Measurements from ENCODE around the gene SIGLEC9. TPM values are rescaled to one million over a fixed set of nuclear protein-coding genes. Genes with fewer than 3 reads are reported as not detected.
"Not testable (repeated sequence)": the region's sequence is repeated elsewhere in the genome, so short reads cannot be mapped to it uniquely, and the experiment has no call there.

SIGLEC9 gene
- total and polyA plus RNA-seq, 4 donors, result 1.1 to 11.5 (median 8.3) TPM

DNA sequence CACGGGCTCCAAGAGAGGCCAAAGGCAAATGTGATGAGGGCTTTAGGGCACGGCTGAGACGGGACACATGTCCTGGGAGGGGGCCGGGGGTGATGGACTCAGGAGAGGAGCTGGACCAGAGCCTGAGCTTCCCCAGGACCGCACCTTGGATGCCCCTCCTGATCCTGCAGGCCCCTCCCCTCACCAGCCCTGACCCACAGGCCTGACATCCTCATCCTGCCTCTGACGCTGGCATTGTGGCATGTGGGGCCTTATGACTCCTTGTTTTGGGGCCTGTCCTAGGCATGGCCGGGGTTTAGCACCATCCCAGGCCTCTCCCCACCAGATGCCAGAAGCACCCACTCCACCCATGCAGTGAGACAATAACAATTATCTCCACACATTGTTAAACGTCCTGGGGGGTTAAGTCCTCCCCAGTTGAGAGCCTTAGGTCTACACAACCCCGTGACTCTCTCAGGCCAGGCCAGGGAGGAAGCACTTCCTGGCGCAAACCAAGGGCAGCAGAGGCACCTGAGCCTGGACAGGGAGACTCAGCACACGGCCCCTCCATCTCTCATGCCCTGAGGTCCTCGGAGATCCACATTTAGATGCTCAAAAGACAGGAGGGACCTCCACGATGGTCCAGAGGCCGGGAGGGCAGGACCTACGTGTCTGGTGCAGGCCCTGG lies 18.2 kb downstream of the SIGLEC9 start:
- H3K4me1 ChIP-seq (ENCODE audit: control insufficient read depth in 1 of 2, insufficient read depth in 2 of 2, low read length in 2 of 2); H3K36me3 ChIP-seq (ENCODE audit: control insufficient read depth in 1 of 2, insufficient read depth in 2 of 2, low read length in 1 of 2); H3K27me3 ChIP-seq (ENCODE audit: control insufficient read depth in 1 of 2, insufficient read depth in 2 of 2, low read length in 1 of 2); H3K4me3 ChIP-seq (ENCODE audit: low read length in 2 of 2); H3K27ac ChIP-seq (ENCODE audit: low read depth in 1 of 2, low read length in 2 of 2); H3K9me3 ChIP-seq (ENCODE audit: control insufficient read depth, low read length); intact Hi-C loops (cut with DNase I): not testable (repeated sequence)
- 69 to 74% methylated on average over 11 to 15 of the region's 15 CpGs for WGBS, 2 donors
- DNase-seq (peak in 1 of 2 donors; percentile 71), ATAC-seq (ENCODE audit: low FRiP score) (peak; percentile 5)

DNA sequence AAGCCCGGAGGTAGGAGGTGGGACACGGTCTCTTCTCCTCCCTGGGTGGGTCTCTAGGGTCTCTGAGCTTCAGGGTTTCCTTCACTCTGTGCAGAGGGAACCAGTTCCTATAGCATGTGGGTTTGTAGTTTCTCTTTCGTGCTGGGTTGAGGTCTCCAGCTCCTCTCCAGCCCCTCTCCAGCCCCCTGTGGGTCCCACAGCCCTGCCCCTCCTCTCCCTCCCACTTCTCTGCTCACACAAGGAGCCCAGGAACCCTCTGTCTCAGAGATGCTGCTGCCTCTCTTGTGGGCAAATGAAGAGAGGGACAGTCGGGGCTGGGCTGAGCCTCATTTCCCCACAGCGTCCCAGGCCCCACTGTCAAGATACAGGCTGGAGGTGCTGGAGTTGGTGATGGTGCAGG lies 18.8 kb downstream of the SIGLEC9 start:
- DNase-seq (no peak), ATAC-seq (ENCODE audit: low FRiP score) (no peak)
- H3K4me3 ChIP-seq (ENCODE audit: low read length in 2 of 2), result no peak overlapping the region
- H3K4me1 ChIP-seq (ENCODE audit: control insufficient read depth in 1 of 2, insufficient read depth in 2 of 2, low read length in 2 of 2), result no peaks in the 10 kb centered on the region
- no peaks in the 10 kb centered on the region for H3K27me3 ChIP-seq (ENCODE audit: control insufficient read depth in 1 of 2, insufficient read depth in 2 of 2, low read length in 1 of 2)
- intact Hi-C loops (cut with DNase I), result no loop called here
- no peaks in the 10 kb centered on the region for H3K36me3 ChIP-seq (ENCODE audit: control insufficient read depth in 1 of 2, insufficient read depth in 2 of 2, low read length in 1 of 2)
- H3K9me3 ChIP-seq (ENCODE audit: control insufficient read depth, low read length), result no peaks in the 10 kb centered on the region
- WGBS, 2 donors, result 77 to 79% methylated on average over 5 of the region's 5 CpGs
- H3K27ac ChIP-seq (ENCODE audit: low read depth in 1 of 2, low read length in 2 of 2), result no peak overlapping the region

DNA sequence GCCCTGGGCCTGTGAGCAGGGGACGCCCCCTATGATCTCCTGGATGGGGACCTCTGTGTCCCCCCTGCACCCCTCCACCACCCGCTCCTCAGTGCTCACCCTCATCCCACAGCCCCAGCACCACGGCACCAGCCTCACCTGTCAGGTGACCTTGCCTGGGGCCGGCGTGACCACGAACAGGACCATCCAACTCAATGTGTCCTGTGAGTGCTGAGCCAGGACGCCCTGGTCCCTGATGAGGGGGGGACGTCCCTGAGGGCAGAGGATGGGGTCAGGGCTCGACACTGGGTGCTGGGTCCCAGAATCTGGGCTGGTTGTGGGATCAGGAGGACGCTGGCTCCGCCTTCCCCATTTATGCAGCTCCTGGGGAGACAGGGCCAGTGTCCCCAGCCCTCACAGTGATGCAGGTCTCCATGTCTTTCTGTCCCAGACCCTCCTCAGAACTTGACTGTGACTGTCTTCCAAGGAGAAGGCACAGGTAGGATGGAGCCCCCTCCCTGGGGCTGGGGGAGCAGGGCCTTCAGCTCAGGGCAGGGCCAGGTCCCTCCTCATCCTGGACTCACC lies 19.9 kb downstream of the SIGLEC9 start:
- Histone ChIP-seq H3K36me3 (ENCODE audit: control insufficient read depth in 1 of 2, insufficient read depth in 2 of 2, low read length in 1 of 2) (no peaks in the 10 kb centered on the region), H3K27me3 (ENCODE audit: control insufficient read depth in 1 of 2, insufficient read depth in 2 of 2, low read length in 1 of 2) (no peaks in the 10 kb centered on the region), H3K9me3 (ENCODE audit: control insufficient read depth, low read length) (no peaks in the 10 kb centered on the region), H3K4me3 (ENCODE audit: low read length in 2 of 2) (no peak overlapping the region), H3K4me1 (ENCODE audit: control insufficient read depth in 1 of 2, insufficient read depth in 2 of 2, low read length in 2 of 2) (no peaks in the 10 kb centered on the region), H3K27ac (ENCODE audit: low read depth in 1 of 2, low read length in 2 of 2) (no peak overlapping the region)
- WGBS, 2 donors, result 81 to 83% methylated on average over 11 of the region's 11 CpGs
- DNase-seq (peak in 1 of 2 donors; percentile 62), ATAC-seq (ENCODE audit: low FRiP score) (no peak)
- intact Hi-C loops (cut with DNase I), result no loop called here

DNA sequence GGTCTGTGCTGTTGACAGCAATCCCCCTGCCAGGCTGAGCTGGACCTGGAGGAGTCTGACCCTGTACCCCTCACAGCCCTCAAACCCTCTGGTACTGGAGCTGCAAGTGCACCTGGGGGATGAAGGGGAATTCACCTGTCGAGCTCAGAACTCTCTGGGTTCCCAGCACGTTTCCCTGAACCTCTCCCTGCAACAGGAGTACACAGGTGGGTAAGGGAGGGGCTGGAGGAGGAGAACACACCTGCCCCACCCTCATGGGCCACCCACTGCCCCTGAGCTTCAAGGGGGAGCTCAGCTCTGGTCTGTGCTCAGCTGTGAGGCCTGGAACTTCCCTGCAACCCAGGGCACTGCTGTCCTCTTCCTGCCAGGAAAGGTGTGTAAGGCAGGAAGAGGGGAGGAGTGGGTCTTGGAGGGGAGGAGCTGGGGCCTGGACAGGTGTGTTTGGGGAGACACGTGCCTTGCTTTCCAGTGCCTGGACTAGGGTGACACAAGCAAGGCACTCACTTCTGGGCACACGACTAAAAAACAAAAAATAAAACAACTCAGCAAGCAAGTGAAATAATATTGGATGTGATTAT lies 21.3 kb downstream of the SIGLEC9 start:
- Histone ChIP-seq H3K4me3 (ENCODE audit: low read length in 2 of 2) (no peak overlapping the region), H3K36me3 (ENCODE audit: control insufficient read depth in 1 of 2, insufficient read depth in 2 of 2, low read length in 1 of 2) (no peaks in the 10 kb centered on the region), H3K9me3 (ENCODE audit: control insufficient read depth, low read length) (no peaks in the 10 kb centered on the region), H3K27me3 (ENCODE audit: control insufficient read depth in 1 of 2, insufficient read depth in 2 of 2, low read length in 1 of 2) (no peaks in the 10 kb centered on the region), H3K27ac (ENCODE audit: low read depth in 1 of 2, low read length in 2 of 2) (no peak overlapping the region), H3K4me1 (ENCODE audit: control insufficient read depth in 1 of 2, insufficient read depth in 2 of 2, low read length in 2 of 2) (no peaks in the 10 kb centered on the region)
- 51 to 66% methylated on average over 4 of the region's 4 CpGs for WGBS, 2 donors
- ATAC-seq (ENCODE audit: low FRiP score) (no peak), DNase-seq (no peak)
- intact Hi-C loops (cut with DNase I), result no loop called here

- Histone ChIP-seq H3K4me3 (ENCODE audit: low read length in 2 of 2) (no peak overlapping the region), H3K36me3 (ENCODE audit: control insufficient read depth in 1 of 2, insufficient read depth in 2 of 2, low read length in 1 of 2) (no peaks in the 10 kb centered on the region), H3K27me3 (ENCODE audit: control insufficient read depth in 1 of 2, insufficient read depth in 2 of 2, low read length in 1 of 2) (no peaks in the 10 kb centered on the region), H3K4me1 (ENCODE audit: control insufficient read depth in 1 of 2, insufficient read depth in 2 of 2, low read length in 2 of 2) (no peaks in the 10 kb centered on the region), H3K9me3 (ENCODE audit: control insufficient read depth, low read length) (peaks cover 1% of the 10 kb centered on the region), H3K27ac (ENCODE audit: low read depth in 1 of 2, low read length in 2 of 2) (no peak overlapping the region)
- WGBS, 2 donors, result 85 to 89% methylated on average over 7 of the region's 7 CpGs
- ATAC-seq (ENCODE audit: low FRiP score), result no peak
- DNase-seq, result no peak
- intact Hi-C loops (cut with DNase I), result no loop called here
Measured at GRCh38 chr19:51146751-51147150, 22.0 kb downstream of the SIGLEC9 start.

DNA sequence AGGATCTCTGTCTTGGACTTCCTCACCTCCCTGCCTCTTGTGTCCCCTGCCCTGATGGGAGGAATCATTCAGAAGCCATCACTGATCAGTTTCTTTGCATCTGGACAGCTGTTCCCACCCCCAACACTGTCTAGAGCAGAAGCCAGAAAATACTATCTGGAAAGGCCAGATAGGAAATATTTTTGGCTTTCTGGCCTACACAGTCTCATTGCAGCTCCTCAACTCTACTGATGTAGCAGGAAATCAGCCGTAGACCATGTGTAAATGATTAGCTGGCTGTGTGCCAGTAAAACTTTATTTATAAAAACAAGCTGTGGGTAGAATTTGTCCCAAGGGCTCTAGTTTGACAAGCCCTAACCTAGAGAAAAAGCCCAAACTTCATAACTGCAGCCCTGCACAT lies 23.0 kb downstream of the SIGLEC9 start:
- intact Hi-C loops (cut with DNase I), result no loop called here
- H3K27ac ChIP-seq (ENCODE audit: low read depth in 1 of 2, low read length in 2 of 2), result no peak overlapping the region

DNA sequence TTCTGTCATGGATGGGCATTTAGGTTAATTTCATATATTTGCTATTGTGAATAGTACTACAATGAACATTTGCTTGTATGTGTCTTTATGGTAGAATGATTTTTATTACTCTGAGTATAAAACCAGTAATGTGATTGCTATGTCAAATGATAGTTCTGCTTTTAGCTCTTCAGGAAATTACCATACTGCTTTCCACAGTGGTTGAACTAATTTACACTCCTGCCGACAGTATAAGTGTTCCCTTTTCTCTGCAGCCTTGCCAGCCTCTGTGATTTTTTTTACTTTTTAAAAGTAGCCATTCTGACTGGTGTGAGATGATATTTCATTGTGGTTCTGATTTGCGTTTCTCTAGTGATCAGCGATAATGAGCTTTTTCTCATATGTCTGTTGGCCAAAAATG lies 23.9 kb downstream of the SIGLEC9 start:
- intact Hi-C loops (cut with DNase I), result no loop called here
- WGBS, 2 donors, result 76 to 81% methylated on average over 3 of the region's 3 CpGs
- Histone ChIP-seq H3K27me3 (ENCODE audit: control insufficient read depth in 1 of 2, insufficient read depth in 2 of 2, low read length in 1 of 2) (no peaks in the 10 kb centered on the region), H3K4me1 (ENCODE audit: control insufficient read depth in 1 of 2, insufficient read depth in 2 of 2, low read length in 2 of 2) (no peaks in the 10 kb centered on the region), H3K4me3 (ENCODE audit: low read length in 2 of 2) (no peak overlapping the region), H3K27ac (ENCODE audit: low read depth in 1 of 2, low read length in 2 of 2) (no peak overlapping the region), H3K36me3 (ENCODE audit: control insufficient read depth in 1 of 2, insufficient read depth in 2 of 2, low read length in 1 of 2) (no peaks in the 10 kb centered on the region), H3K9me3 (ENCODE audit: control insufficient read depth, low read length) (peaks cover 2% of the 10 kb centered on the region)
- ATAC-seq (ENCODE audit: low FRiP score), result no peak
- no peak for DNase-seq

More for the DNA sequence above, 23.0 kb downstream of the SIGLEC9 start:
- Histone ChIP-seq H3K36me3 (ENCODE audit: control insufficient read depth in 1 of 2, insufficient read depth in 2 of 2, low read length in 1 of 2) (no peaks in the 10 kb centered on the region), H3K4me3 (ENCODE audit: low read length in 2 of 2) (no peak overlapping the region), H3K4me1 (ENCODE audit: control insufficient read depth in 1 of 2, insufficient read depth in 2 of 2, low read length in 2 of 2) (no peaks in the 10 kb centered on the region), H3K27me3 (ENCODE audit: control insufficient read depth in 1 of 2, insufficient read depth in 2 of 2, low read length in 1 of 2) (no peaks in the 10 kb centered on the region), H3K9me3 (ENCODE audit: control insufficient read depth, low read length) (peaks cover 2% of the 10 kb centered on the region)
- WGBS, 2 donors, result 5 to 7% methylated on average over 1 of the region's 1 CpG
- DNase-seq (no peak), ATAC-seq (ENCODE audit: low FRiP score) (no peak)

GRCh38 chr19:51150627-51151026 lies 25.9 kb downstream of the SIGLEC9 start:
- no peaks in the 10 kb centered on the region for H3K36me3 ChIP-seq (ENCODE audit: control insufficient read depth in 1 of 2, insufficient read depth in 2 of 2, low read length in 1 of 2)
- no peak overlapping the region for H3K27ac ChIP-seq (ENCODE audit: low read depth in 1 of 2, low read length in 2 of 2)
- H3K4me3 ChIP-seq (ENCODE audit: low read length in 2 of 2), result no peak overlapping the region
- H3K4me1 ChIP-seq (ENCODE audit: control insufficient read depth in 1 of 2, insufficient read depth in 2 of 2, low read length in 2 of 2), result no peaks in the 10 kb centered on the region
- H3K27me3 ChIP-seq (ENCODE audit: control insufficient read depth in 1 of 2, insufficient read depth in 2 of 2, low read length in 1 of 2), result no peaks in the 10 kb centered on the region
- H3K9me3 ChIP-seq (ENCODE audit: control insufficient read depth, low read length), result peaks cover 2% of the 10 kb centered on the region
- no peak for ATAC-seq (ENCODE audit: low FRiP score)
- no peak for DNase-seq
- intact Hi-C loops (cut with DNase I), result no loop called here
- WGBS, 2 donors, result 67 to 82% methylated on average over 3 of the region's 3 CpGs

GRCh38 chr19:51156710-51157109 lies 32.0 kb downstream of the SIGLEC9 start:
- no peak overlapping the region for H3K27ac ChIP-seq (ENCODE audit: low read depth in 1 of 2, low read length in 2 of 2)
- H3K27me3 ChIP-seq (ENCODE audit: control insufficient read depth in 1 of 2, insufficient read depth in 2 of 2, low read length in 1 of 2), result no peaks in the 10 kb centered on the region
- H3K4me3 ChIP-seq (ENCODE audit: low read length in 2 of 2), result no peak overlapping the region
- ATAC-seq (ENCODE audit: low FRiP score) (no peak), DNase-seq (no peak)
- intact Hi-C loops (cut with DNase I), result no loop called here
- no peaks in the 10 kb centered on the region for H3K4me1 ChIP-seq (ENCODE audit: control insufficient read depth in 1 of 2, insufficient read depth in 2 of 2, low read length in 2 of 2)
- 47 to 58% methylated on average over 2 of the region's 2 CpGs for WGBS, 2 donors
- H3K36me3 ChIP-seq (ENCODE audit: control insufficient read depth in 1 of 2, insufficient read depth in 2 of 2, low read length in 1 of 2), result no peaks in the 10 kb centered on the region
- H3K9me3 ChIP-seq (ENCODE audit: control insufficient read depth, low read length), result peaks cover under 1% of the 10 kb centered on the region
